Thoracic aorta (tissue), 2 donors: ENCODE results near the gene HDAC4. TPM values are rescaled to one million over a fixed set of nuclear protein-coding genes. Genes with fewer than 3 reads are reported as not detected.

Experiments
- ATAC-seq: fragments of 150-250 bp; one replicate; pipeline ENCODE4 v1.8.0; 2017; ENCODE audit warnings: low read depth; ENCODE audit not compliant: insufficient number of reproducible peaks, low FRiP score
- DNase-seq: peaks from one replicate; pipeline ENCODE4 v3.0.0-alpha.2; 2020; ENCODE audit warnings: low spot score
- H3K27ac ChIP-seq, 2 donors: fragments of 200-600 bp; sonication (generic); 1 replicate in 1 of 2; 2 replicates in 1 of 2; pipeline ENCODE4 v1.5.1; 2016; ENCODE audit warnings: mild to moderate bottlenecking in 2 of 2, moderate library complexity in 2 of 2
- H3K27me3 ChIP-seq: fragments of 200-600 bp; sonication (generic); replicated peaks from 2 replicates; pipeline ENCODE4 v1.6.0; 2016; ENCODE audit warnings: mild to moderate bottlenecking; ENCODE audit not compliant: insufficient read depth
- H3K36me3 ChIP-seq: fragments of 200-600 bp; sonication (generic); one replicate; pipeline ENCODE4 v1.5.1; 2016
- H3K4me1 ChIP-seq, 2 donors: fragments of 200-600 bp; sonication (generic); 1 replicate in 1 of 2; 2 replicates in 1 of 2; pipeline versions ENCODE4 v1.5.1 to v1.6.0; 2016; ENCODE audit warnings: low read depth in 2 of 2, mild to moderate bottlenecking in 1 of 2; ENCODE audit not compliant: control insufficient read depth in 1 of 2
- H3K4me3 ChIP-seq: fragments of 200-600 bp; sonication (generic); 2 replicates; pipeline ENCODE4 v1.5.1; 2016; ENCODE audit warnings: mild to moderate bottlenecking
- H3K9me3 ChIP-seq: fragments of 200-600 bp; sonication (generic); 2 replicates; pipeline ENCODE4 v1.5.1; 2016
- CTCF ChIP-seq: fragments of 200-600 bp; sonication (generic); IDR thresholded peaks from one replicate; pipeline ENCODE4 v1.5.1; 2019; ENCODE audit warnings: antibody characterized with exemption
- total RNA-seq, 2 donors: library from RNA; depleted of rRNA; stranded (reverse); fragments of >200 nt; gene quantifications; one replicate each; pipeline versions ENCODE4 v1.1.0 to v1.2.3, GENCODE V29; 2016

The HDAC4 gene
- total RNA-seq, 2 donors from 2014 or later, result 79.2 to 163 TPM

DNA sequence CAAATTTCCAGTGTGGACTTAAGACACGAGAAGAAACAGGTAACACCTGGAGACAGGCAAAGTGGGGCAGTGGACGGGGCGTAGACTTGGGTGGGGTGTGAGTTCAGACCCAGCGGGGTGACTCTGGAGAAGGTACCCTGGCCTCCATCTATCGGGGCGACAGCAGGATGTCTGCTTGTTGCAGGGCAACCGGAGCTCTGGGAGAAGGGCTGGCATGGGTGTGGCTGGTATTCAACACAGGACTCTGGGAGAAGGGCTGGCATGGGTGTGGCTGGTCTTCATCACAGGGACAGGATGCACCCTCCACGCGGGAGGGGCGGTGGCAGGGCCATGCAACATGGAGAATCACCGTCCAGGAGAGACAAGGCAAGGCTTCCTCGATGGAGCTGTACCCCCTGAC is 198.5 kb downstream of the HDAC4 start:
- Histone ChIP-seq H3K9me3 (no peaks in the 10 kb centered on the region), H3K27me3 (no peaks in the 10 kb centered on the region), H3K36me3 (peaks cover 3% of the 10 kb centered on the region), H3K4me3 (no peak overlapping the region), H3K4me1 (peaks cover 0 to 18% of the 10 kb centered on the region in 2 donors), H3K27ac (no peak overlapping the region)
- no peak for TF ChIP-seq CTCF
- ATAC-seq (no peak), DNase-seq (no peak)

GRCh38 chr2:239201884-239202283 is 198.9 kb downstream of the HDAC4 start:
- DNase-seq, result no peak
- Histone ChIP-seq H3K4me1 (peaks cover 0 to 18% of the 10 kb centered on the region in 2 donors), H3K27me3 (no peaks in the 10 kb centered on the region), H3K9me3 (no peaks in the 10 kb centered on the region), H3K4me3 (peak overlapping the region; percentile 40), H3K36me3 (peaks cover 3% of the 10 kb centered on the region), H3K27ac (peak overlapping the region in 1 of 2 donors; percentile 49)
- ATAC-seq, result no peak
- TF ChIP-seq CTCF, result no peak

GRCh38 chr2:239201531-239201876 is 199.3 kb downstream of the HDAC4 start:
- Histone ChIP-seq H3K4me3 (peak overlapping the region; percentile 40), H3K9me3 (no peaks in the 10 kb centered on the region), H3K36me3 (peaks cover 3% of the 10 kb centered on the region), H3K27me3 (no peaks in the 10 kb centered on the region), H3K4me1 (peaks cover 0 to 18% of the 10 kb centered on the region in 2 donors), H3K27ac (peak overlapping the region; percentile 57 to 66)
- DNase-seq, result no peak
- ATAC-seq, result no peak
- TF ChIP-seq CTCF, result no peak

DNA sequence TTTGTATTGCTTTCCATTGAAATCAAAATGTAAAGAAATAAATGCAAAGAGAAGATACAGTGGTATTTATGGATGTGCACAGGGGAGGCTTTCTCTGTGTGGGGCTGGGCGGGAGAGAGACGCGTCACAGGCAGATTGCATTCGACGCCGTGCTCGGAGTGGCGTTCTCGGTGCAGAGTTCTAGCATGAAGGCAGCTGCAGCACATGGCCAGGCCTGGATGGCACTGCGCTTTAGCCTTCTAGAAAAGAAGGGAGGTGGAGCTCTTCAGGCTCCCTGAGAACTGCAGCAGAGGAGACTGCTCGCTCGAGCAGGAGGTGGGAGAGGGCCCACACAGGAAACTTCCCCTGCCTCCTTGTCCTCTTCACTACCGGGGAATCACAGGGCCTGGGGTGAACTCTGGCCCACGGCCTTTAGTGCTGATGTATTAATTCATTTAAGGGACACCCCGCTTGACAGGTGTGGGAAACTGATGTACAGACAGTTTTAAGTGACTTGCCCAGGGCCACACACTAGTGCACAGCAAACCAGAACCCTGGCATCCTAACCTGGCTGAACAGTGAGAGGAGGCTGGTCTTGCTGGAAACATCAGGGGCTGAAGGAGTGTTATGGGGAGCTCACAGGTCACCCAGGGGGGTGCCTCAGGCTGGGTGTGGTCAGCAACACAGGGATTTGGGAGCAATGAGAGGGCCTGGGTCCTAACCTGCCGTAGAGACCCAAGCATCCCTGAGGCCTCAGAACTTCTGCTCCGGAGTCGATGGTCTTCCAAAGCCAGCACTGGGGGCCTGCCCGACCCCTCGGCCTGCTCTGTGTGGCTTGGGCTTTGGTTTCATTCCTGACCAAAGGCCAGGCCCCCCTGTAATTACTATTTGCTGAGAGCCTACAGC is 199.9 kb downstream of the HDAC4 start:
- ATAC-seq (no peak), DNase-seq (no peak)
- peak overlapping the region; percentile 57 to 66 for H3K27ac ChIP-seq
- no peak for TF ChIP-seq CTCF
- H3K4me3 ChIP-seq, result peak overlapping the region; percentile 40
- H3K9me3 ChIP-seq, result no peaks in the 10 kb centered on the region
- H3K36me3 ChIP-seq, result peaks cover 3% of the 10 kb centered on the region
- H3K4me1 ChIP-seq, result peaks cover 0 to 18% of the 10 kb centered on the region in 2 donors
- no peaks in the 10 kb centered on the region for H3K27me3 ChIP-seq

DNA sequence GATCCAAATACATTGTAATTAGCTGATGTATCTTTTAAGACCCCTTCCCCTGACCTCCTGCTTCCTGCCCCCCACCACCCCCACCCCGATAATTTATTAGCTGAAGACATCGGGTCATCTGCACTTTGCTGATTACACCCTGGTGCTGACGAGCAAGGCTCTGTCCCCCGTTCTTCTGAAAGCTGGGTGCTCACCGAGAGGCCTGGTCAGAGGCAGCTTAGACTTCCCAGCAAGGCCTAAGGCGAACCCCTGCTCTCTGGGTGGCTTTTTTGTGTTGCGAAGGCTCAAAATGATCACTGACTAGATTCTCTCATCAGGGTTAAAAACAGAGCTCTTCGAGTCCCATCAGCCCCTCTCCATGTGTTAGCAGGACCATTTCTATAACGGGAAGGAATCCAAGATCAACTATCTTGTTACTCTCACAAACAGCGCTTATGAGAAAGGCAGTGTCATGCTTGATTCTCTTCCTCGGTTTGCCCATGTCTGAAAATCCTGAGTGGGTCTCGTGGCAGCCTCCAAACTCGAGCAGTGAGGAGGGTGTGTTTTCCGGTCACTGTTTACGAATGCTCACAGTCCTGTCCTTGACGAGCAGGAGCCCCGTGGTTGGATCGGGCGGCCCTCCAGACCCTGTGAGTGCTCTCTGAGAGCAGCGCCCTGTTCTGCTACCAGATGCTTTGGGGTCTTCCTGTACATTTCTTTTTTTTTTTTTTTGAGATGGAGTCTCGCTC is 201.6 kb downstream of the HDAC4 start:
- Histone ChIP-seq H3K27me3 (no peaks in the 10 kb centered on the region), H3K9me3 (no peaks in the 10 kb centered on the region), H3K36me3 (peaks cover 3% of the 10 kb centered on the region), H3K4me3 (no peak overlapping the region), H3K27ac (no peak overlapping the region), H3K4me1 (peaks cover 0 to 18% of the 10 kb centered on the region in 2 donors)
- no peak for ATAC-seq
- no peak for DNase-seq
- no peak for TF ChIP-seq CTCF
